HepG2 (cell line): ENCODE results near the gene CEACAM16. TPM values are rescaled to one million over a fixed set of nuclear protein-coding genes. Genes with fewer than 3 reads are reported as not detected.

Experiments used
- SNAPC2 ChIP-seq: sonication (generic); formaldehyde crosslinking; IDR thresholded peaks from 2 replicates; pipeline ENCODE4 v1.8.1; 2022; ENCODE audit warnings: mild to moderate bottlenecking, missing genetic modification reagents
- polyA plus RNA-seq, 8 experiments: library from polyadenylated mRNA; depleted of rRNA in 3 of 8; stranded (reverse) in 7 of 8; unstranded in 1 of 8; fragments of >200 nt; fragmentation: Illumina TruSeq in 4 of 8; extraction: Trizol in 4 of 8; gene quantifications; 2 replicates each; pipeline versions ENCODE4 v1.2.1 to v1.2.3, GENCODE V29; 2011 to 2016; ENCODE audit warnings: low read depth in 4 of 8, missing spikeins in 1 of 8, mixed read lengths in 1 of 8; ENCODE audit not compliant: insufficient read depth in 1 of 8
- total RNA-seq, 5 experiments: library from RNA; depleted of rRNA; stranded (reverse); fragments of >200 nt; fragmentation: Illumina TruSeq; extraction: Trizol; gene quantifications; 2 replicates each; pipeline ENCODE4 v1.2.3, GENCODE V29; 2016; ENCODE audit warnings: low read depth in 1 of 5
- TF ChIP-seq, protein P1 (sequence below): sonication (generic); formaldehyde crosslinking; IDR thresholded peaks from 2 replicates; pipeline ENCODE4 v1.4.0; 2020; ENCODE audit warnings: missing genetic modification reagents
- TF ChIP-seq, protein P2 (sequence below): sonication (generic); formaldehyde crosslinking; conservative IDR thresholded peaks from 2 replicates; pipeline ENCODE4 v1.8.0; 2022; ENCODE audit warnings: low read depth, missing genetic modification reagents
- TF ChIP-seq, protein P3 (sequence below): sonication (generic); formaldehyde crosslinking; IDR thresholded peaks from 2 replicates; pipeline ENCODE4 v1.4.0; 2020; ENCODE audit warnings: missing genetic modification reagents
- TF ChIP-seq, protein P4 (sequence below): sonication (generic); formaldehyde crosslinking; IDR thresholded peaks from 2 replicates; pipeline ENCODE4 v1.8.0; 2022; ENCODE audit warnings: mild to moderate bottlenecking, missing genetic modification reagents; ENCODE audit not compliant: insufficient replicate concordance

CEACAM16 gene
- total and polyA plus RNA-seq, 2 of the 13 experiments (the other 11 are each of a cell fraction or from before 2014, with no cell fraction given) = not detected

DNA sequence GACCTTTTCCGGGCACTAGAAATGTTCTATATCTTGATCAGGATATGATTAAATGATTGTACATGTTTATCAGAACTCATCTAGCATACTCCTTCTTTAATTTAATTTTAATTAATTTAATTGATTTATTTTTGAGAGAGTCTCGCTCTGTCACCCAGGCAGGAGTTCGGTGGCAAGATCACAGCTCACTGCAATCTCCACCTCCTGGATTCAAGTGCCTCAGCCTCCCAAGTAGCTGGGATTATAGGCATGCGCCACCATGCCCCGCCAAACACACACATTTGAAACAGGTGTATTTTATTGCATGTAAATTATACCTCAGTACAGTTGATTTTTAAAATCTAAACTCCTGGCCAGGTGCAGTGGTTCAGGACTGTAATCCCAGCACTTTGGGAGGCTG lies 32.1 kb downstream of the CEACAM16 start (continued):
- TF ChIP-seq, protein P1, sequence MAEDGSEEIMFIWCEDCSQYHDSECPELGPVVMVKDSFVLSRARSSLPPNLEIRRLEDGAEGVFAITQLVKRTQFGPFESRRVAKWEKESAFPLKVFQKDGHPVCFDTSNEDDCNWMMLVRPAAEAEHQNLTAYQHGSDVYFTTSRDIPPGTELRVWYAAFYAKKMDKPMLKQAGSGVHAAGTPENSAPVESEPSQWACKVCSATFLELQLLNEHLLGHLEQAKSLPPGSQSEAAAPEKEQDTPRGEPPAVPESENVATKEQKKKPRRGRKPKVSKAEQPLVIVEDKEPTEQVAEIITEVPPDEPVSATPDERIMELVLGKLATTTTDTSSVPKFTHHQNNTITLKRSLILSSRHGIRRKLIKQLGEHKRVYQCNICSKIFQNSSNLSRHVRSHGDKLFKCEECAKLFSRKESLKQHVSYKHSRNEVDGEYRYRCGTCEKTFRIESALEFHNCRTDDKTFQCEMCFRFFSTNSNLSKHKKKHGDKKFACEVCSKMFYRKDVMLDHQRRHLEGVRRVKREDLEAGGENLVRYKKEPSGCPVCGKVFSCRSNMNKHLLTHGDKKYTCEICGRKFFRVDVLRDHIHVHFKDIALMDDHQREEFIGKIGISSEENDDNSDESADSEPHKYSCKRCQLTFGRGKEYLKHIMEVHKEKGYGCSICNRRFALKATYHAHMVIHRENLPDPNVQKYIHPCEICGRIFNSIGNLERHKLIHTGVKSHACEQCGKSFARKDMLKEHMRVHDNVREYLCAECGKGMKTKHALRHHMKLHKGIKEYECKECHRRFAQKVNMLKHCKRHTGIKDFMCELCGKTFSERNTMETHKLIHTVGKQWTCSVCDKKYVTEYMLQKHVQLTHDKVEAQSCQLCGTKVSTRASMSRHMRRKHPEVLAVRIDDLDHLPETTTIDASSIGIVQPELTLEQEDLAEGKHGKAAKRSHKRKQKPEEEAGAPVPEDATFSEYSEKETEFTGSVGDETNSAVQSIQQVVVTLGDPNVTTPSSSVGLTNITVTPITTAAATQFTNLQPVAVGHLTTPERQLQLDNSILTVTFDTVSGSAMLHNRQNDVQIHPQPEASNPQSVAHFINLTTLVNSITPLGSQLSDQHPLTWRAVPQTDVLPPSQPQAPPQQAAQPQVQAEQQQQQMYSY (CRISPR knock-in tag) = no peak
- TF ChIP-seq, protein P2, sequence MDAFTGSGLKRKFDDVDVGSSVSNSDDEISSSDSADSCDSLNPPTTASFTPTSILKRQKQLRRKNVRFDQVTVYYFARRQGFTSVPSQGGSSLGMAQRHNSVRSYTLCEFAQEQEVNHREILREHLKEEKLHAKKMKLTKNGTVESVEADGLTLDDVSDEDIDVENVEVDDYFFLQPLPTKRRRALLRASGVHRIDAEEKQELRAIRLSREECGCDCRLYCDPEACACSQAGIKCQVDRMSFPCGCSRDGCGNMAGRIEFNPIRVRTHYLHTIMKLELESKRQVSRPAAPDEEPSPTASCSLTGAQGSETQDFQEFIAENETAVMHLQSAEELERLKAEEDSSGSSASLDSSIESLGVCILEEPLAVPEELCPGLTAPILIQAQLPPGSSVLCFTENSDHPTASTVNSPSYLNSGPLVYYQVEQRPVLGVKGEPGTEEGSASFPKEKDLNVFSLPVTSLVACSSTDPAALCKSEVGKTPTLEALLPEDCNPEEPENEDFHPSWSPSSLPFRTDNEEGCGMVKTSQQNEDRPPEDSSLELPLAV = no peak
- TF ChIP-seq, protein P3, sequence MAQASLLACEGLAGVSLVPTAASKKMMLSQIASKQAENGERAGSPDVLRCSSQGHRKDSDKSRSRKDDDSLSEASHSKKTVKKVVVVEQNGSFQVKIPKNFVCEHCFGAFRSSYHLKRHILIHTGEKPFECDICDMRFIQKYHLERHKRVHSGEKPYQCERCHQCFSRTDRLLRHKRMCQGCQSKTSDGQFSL (CRISPR knock-in tag) = no peak
- TF ChIP-seq, protein P4, sequence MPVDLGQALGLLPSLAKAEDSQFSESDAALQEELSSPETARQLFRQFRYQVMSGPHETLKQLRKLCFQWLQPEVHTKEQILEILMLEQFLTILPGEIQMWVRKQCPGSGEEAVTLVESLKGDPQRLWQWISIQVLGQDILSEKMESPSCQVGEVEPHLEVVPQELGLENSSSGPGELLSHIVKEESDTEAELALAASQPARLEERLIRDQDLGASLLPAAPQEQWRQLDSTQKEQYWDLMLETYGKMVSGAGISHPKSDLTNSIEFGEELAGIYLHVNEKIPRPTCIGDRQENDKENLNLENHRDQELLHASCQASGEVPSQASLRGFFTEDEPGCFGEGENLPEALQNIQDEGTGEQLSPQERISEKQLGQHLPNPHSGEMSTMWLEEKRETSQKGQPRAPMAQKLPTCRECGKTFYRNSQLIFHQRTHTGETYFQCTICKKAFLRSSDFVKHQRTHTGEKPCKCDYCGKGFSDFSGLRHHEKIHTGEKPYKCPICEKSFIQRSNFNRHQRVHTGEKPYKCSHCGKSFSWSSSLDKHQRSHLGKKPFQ (CRISPR knock-in tag) = no peak
- TF ChIP-seq SNAPC2 (CRISPR knock-in tag) = no peak
